Stimulated activated CD4-positive, alpha-beta T cell treated with anti-CD3 and anti-CD28 coated beads, Interleukin-4, amount 100 ng/mL, for 48 hours (primary cell): Measurements from ENCODE around the gene NUFIP2.
"Not testable (repeated sequence)": the region's sequence is repeated elsewhere in the genome, so short reads cannot be mapped to it uniquely, and the experiment has no call there.

Experiments
- DNase-seq, 2 donors: peaks; one replicate each; pipeline ENCODE4 v3.0.0-alpha.2; 2020; ENCODE audit warnings: low read depth in 2 of 2

Gene NUFIP2, protein sequence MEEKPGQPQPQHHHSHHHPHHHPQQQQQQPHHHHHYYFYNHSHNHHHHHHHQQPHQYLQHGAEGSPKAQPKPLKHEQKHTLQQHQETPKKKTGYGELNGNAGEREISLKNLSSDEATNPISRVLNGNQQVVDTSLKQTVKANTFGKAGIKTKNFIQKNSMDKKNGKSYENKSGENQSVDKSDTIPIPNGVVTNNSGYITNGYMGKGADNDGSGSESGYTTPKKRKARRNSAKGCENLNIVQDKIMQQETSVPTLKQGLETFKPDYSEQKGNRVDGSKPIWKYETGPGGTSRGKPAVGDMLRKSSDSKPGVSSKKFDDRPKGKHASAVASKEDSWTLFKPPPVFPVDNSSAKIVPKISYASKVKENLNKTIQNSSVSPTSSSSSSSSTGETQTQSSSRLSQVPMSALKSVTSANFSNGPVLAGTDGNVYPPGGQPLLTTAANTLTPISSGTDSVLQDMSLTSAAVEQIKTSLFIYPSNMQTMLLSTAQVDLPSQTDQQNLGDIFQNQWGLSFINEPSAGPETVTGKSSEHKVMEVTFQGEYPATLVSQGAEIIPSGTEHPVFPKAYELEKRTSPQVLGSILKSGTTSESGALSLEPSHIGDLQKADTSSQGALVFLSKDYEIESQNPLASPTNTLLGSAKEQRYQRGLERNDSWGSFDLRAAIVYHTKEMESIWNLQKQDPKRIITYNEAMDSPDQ

GRCh38 chr17:29293890-29294579 lies at the start of gene NUFIP2:
TSS of gene NUFIP2 (minus strand) at chr17:29294148. CDS start at chr17:29294059, 89 bp downstream.
- DNase-seq, result peak; percentile 98

DNA sequence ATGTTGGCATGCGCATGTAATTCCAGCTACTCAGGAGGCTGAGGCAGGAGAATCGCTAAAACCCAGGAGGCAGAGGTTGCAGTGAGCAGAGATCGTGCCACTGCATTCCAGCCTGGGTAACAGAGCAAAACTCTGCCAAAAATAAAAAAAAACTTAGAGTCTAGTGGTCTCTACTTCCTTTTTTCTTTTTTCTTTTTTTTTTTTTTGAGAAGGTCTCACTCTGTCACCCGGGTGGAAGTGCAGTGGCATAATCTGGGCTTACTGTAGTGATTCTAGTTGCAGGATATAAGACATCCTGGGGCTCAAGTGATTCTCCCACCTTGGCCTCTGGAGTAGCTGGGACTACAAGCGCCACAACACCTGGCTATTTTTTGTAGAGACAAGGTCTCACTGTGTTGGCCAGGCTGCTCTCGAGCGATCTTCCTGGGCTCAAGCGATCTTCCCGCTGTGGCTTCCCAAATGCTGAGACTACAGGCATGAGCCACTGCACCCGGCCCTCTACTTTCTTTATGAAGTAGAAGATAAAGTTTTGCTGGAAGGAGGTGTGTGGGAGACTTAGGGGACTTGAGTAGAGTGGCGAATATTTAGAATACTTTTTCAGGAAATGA lies 48.3 kb upstream of the NUFIP2 start:
- DNase-seq, result no peak

DNA sequence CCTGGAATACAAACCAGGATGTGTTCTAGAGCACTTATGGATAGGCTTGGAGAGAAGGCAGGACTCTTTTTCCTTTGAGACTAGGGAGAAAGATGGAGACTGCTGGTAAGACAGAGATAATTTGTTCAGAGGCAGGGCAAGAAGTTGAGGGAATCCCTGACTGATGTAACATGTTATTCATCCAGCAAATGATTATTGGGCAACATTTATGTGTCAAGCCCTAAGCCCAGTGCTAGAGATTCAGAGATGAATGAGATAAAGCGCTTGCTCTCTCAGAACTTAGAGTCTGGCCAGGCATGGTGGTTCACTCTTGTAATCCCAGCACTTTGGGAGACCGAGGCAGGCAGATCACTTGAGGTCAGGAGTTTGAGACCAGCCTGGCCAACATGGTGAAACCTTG lies 47.8 kb upstream of the NUFIP2 start:
- no peak for DNase-seq

GRCh38 chr17:29339016-29339415 lies 45.1 kb upstream of the NUFIP2 start:
- not testable (repeated sequence) for DNase-seq

DNA sequence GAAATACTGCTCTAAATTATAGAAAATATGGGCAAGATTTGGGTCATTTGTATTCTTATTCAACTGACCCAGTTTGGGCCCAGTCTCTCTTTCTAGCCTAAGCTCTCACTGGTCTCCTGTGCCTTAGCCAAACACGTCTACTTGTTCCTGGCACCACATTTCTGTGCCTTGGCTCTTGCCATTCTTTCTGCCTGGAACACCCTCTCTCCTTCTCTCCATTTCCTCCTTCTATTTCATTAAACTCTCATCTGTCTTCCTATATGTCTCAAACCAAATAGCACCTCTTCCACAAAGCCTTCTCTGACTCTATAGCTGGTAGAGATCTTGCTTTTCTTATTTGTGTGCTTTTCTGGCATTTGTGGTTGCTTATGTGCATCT lies 37.7 kb upstream of the NUFIP2 start:
- DNase-seq, result no peak

- DNase-seq, result no peak
Measured at GRCh38 chr17:29331075-29331707, 37.2 kb upstream of the NUFIP2 start.

DNA sequence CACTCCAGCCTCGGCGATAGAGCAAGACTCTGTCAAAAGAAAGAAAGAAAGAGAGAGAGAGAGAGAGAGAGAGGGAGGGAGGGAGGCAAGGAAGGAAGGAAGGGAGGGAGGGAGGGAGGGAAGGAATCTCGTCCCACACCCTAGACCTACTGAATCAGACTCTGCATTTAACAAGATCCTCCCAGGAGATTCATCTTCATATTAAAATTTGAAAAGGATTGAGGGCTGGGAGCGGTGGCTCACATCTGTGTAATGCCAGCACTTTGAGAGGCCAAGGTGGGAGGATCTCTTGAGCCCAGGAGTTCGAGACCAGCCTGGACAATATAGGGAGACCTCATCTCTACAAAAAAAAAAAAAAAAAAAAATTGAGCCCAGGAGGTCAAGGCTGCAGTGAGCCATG lies 33.5 kb upstream of the NUFIP2 start:
- DNase-seq, result no peak

GRCh38 chr17:29326023-29326813 lies 32.3 kb upstream of the NUFIP2 start:
- DNase-seq, result no peak

- DNase-seq, result no peak
Measured at GRCh38 chr17:29322363-29322762, 28.4 kb upstream of the NUFIP2 start.

- DNase-seq, result no peak
Measured at GRCh38 chr17:29303386-29303785, 9.4 kb upstream of the NUFIP2 start.

DNA sequence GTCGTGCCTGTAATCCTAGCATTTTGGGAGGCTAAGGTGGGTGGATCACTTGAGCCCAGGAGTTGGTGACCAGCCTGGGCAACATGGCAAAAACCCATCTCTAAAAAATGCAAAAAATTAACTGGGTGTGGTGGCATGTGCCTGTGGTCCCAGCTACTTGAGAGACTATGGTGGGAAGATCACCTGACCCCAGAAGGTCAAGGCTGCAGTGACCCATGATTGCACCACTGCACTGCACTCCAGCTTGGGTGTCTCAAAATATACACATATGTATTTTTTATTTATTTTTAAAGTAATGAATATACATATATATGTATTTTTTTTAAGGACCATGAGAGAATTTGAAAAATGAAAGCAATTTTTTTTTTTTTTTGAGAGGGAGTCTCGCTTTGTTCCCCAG lies 5.1 kb upstream of the NUFIP2 start:
- DNase-seq, result no peak

GRCh38 chr17:29295420-29295819 lies 1.5 kb upstream of the NUFIP2 start:
- DNase-seq, result no peak

DNA sequence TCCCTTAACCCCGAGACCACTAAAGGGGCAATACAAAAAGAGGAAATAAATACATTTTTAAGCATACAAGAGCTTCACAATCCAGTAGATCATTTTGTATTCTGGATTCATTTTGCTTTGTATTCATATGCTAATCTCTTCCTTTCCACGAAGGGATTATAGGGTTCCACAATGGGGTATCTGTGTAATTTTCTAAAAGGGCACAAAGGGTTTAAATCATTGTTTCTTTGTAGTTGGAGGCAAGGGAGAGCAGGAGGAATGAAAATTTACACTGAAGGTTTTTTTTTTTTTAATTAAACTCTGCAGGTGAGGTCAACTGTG lies 592 bp upstream of the NUFIP2 start:
- no peak for DNase-seq

GRCh38 chr17:29292992-29293889 lies 707 bp downstream of the NUFIP2 start:
- DNase-seq, result peak; percentile 47 to 52

- DNase-seq, result peak; percentile 26 to 36
Measured at GRCh38 chr17:29292071-29292991, 1.6 kb downstream of the NUFIP2 start.

- DNase-seq, result no peak
Measured at GRCh38 chr17:29291163-29291752, 2.7 kb downstream of the NUFIP2 start.

- no peak for DNase-seq
Measured at GRCh38 chr17:29289852-29290251, 4.1 kb downstream of the NUFIP2 start.

DNA sequence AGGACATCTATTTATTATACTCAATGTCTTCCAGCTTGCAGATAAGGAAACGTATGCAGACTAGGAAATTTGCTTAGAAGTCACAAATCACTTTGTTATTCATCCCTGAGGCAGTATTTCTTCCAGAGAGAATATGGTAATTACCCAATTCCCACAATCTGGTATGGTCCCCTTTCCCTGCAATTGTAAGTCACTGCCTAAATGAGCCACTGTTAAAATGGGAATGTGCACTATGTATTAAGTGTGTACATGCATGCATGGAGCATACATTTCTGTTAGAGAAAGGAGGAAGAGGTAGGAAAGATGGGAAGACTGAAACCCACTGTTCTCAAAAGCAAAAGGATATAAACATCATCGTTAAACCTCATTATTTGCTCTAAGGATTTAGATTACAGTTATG lies 10.0 kb downstream of the NUFIP2 start:
- no peak for DNase-seq

DNA sequence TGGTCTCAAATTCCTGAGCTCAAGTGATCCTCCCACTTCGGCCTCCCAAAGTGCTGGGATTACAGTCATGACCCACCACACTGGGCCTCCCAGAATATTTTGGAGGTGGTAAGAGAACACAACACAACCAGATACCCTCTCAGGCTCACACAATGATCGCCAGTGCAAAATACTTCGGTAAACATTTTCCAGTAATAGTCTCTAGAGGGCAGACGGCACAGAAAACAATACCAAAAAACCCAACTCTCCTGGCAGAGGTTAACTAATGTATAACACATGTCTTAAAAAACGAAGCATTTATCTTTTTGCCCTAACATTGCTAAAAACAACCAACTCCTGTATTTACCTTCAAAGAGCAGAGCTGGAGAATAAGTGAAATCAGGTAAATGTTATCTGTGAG lies 10.5 kb downstream of the NUFIP2 start:
- no peak for DNase-seq
